ENCODE results near the gene RDH12. TPM values are rescaled to one million over a fixed set of nuclear protein-coding genes. Genes with fewer than 3 reads are reported as not detected.
A peak's percentile ranks its signal among the peaks of the same experiment; 100 is the strongest.

RDH12 gene
- total and polyA plus RNA-seq, 12 donors, result 0.14 TPM; not detected in 11

DNA sequence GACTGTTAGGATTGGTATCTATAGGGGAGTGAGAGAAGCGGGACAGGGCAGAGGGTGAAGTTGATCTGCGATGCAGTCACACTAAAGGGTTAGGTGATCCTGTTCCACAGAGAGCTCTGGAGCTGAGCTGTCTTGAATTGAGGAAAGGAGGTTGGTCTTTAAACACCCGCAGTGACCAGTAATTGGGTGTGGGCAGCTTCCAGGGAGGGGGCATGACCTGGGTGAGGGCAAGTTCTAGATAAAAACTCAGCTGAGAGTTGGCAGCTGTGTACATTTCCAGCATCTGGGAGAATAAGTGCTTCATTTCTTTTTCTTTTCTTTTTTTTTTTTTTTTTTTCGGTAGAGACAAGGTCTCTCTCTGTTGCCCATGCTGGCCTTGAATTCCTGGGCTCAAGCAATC, 35.1 kb downstream of the RDH12 start:
- Histone ChIP-seq H3K9me3 (no peaks in the 10 kb centered on the region), H3K27me3 (no peaks in the 10 kb centered on the region), H3K4me3 (no peak overlapping the region), H3K36me3 (no peaks in the 10 kb centered on the region), H3K27ac (no peak overlapping the region), H3K4me1 (peaks cover 2 to 32% (median 21%) of the 10 kb centered on the region in 9 donors)
- intact Hi-C loops (cut with DNase I), result no loop called here
- DNase-seq (no peak), ATAC-seq (no peak)
- WGBS, 2 donors, result 86 to 89% methylated on average over 4 of the region's 4 CpGs
- TF ChIP-seq, protein P1, sequence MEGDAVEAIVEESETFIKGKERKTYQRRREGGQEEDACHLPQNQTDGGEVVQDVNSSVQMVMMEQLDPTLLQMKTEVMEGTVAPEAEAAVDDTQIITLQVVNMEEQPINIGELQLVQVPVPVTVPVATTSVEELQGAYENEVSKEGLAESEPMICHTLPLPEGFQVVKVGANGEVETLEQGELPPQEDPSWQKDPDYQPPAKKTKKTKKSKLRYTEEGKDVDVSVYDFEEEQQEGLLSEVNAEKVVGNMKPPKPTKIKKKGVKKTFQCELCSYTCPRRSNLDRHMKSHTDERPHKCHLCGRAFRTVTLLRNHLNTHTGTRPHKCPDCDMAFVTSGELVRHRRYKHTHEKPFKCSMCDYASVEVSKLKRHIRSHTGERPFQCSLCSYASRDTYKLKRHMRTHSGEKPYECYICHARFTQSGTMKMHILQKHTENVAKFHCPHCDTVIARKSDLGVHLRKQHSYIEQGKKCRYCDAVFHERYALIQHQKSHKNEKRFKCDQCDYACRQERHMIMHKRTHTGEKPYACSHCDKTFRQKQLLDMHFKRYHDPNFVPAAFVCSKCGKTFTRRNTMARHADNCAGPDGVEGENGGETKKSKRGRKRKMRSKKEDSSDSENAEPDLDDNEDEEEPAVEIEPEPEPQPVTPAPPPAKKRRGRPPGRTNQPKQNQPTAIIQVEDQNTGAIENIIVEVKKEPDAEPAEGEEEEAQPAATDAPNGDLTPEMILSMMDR (IDR thresholded peaks at IDR 0.05), result no peak

DNA sequence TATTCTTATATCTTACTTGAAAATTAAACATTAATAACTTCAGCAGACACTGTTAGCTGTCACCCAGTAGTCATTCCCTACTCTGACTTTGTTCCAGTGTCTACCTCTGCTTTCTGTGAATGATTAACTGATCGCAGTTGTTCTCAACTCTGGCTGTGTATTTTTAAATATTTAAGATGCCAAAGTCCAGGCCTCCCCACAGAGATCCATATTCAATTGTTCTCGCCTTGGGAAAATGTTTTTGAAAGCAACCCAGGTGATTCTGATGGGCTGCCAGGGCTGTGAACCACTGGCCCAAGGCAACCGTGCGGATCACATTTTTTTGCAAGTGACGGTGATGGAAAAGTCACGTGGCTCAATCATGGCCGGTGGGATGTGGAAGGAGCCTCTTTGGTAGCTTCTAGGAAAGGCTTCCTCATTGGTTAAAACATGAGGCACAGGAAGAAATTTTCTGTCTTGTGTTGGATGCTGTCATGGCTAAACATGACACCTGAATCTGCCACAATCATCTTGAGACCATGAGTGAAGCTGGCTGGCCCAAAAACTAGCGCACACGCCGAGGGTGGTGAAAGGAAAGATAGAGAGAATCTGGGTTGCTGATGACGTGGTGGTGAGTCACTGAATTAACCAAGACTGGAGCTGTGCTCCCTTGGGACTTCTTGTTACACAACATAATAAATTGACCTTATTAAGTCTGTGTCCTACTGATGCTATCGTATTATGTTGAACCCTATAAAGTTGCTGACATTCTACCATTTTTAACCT, 37.2 kb downstream of the RDH12 start:
- intact Hi-C loops (cut with DNase I), result no loop called here
- peak overlapping the region in 1 of 10 donors; percentile 30 for H3K27ac ChIP-seq
- H3K9me3 ChIP-seq, result no peaks in the 10 kb centered on the region
- H3K27me3 ChIP-seq, result no peaks in the 10 kb centered on the region
- 58 to 64% methylated on average over 12 of the region's 12 CpGs for WGBS, 2 donors
- H3K4me3 ChIP-seq, result no peak overlapping the region
- TF ChIP-seq, protein P1 (IDR thresholded peaks at IDR 0.05), result no peak
- ATAC-seq (peak; percentile 66 to 87 (median 75)), DNase-seq (peak; percentile 27 to 75)
- peaks cover 2 to 29% (median 21%) of the 10 kb centered on the region in 9 donors for H3K4me1 ChIP-seq
- H3K36me3 ChIP-seq, result no peaks in the 10 kb centered on the region

DNA sequence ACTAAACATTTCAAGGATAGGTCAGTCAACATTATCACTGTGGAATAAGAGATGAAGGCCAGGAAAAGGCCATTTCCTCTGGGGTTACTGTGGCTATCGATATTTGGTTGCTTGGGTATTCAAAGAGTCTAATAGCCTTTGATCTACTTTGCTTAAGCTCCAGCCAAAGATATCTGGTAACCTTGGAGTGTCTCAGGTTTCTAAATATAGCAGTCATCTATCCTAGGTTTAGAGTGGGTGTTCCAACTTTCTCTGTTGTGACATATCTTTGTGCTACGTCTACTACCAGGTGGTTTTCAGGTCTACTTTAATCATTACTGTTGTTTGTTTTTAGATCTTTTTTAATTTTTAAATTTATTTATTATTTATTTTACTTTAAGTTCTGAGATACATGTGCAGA, 42.4 kb downstream of the RDH12 start:
- peaks cover 0 to 8% (median 0%) of the 10 kb centered on the region in 9 donors for H3K4me1 ChIP-seq
- peaks cover 0 to 27% (median 6%) of the 10 kb centered on the region in 9 donors for H3K36me3 ChIP-seq
- intact Hi-C loops (cut with DNase I), result no loop called here
- peak in 4 of 8 donors; percentile 54 to 72 (median 64) for ATAC-seq
- TF ChIP-seq, protein P1 (IDR thresholded peaks at IDR 0.05), result no peak
- DNase-seq, result no peak
- no peak overlapping the region for H3K4me3 ChIP-seq
- 26 to 36% methylated on average over 2 of the region's 2 CpGs for WGBS, 2 donors
- no peak overlapping the region for H3K27ac ChIP-seq
- H3K27me3 ChIP-seq, result no peaks in the 10 kb centered on the region
- H3K9me3 ChIP-seq, result no peaks in the 10 kb centered on the region

DNA sequence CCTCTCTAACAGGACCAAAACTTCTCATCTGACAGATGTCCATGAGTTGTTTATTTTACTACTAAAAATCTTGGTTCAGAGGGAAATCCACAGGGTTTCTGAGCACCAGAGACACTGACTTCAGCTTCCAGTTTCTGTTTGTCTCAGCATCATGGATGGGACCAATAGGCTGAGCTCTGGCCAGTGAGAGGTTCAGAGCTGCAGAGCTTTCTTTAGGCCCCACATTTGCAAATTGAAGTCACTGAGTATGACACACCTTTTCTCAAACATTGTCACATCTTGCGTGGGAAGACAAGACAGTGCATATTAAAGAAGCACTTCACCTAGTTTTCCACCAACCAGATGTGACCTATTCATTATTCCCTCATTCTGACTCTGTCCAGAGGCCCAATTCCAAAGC, 45.2 kb downstream of the RDH12 start:
- Histone ChIP-seq H3K36me3 (peaks cover 0 to 56% (median 25%) of the 10 kb centered on the region in 9 donors), H3K4me3 (no peak overlapping the region), H3K9me3 (no peaks in the 10 kb centered on the region), H3K27ac (no peak overlapping the region), H3K4me1 (peaks cover 0 to 4% (median 0%) of the 10 kb centered on the region in 9 donors), H3K27me3 (no peaks in the 10 kb centered on the region)
- DNase-seq (no peak), ATAC-seq (no peak)
- WGBS, 2 donors, result 93 to 96% methylated on average over 1 of the region's 1 CpG
- TF ChIP-seq, protein P1 (IDR thresholded peaks at IDR 0.05), result no peak
- intact Hi-C loops (cut with DNase I), result no loop called here
